GM23338 (cell line): ENCODE data around the gene GLCCI1. TPM values are rescaled to one million over a fixed set of nuclear protein-coding genes. Genes with fewer than 3 reads are reported as not detected.
A peak's percentile ranks its signal among the peaks of the same experiment; 100 is the strongest.

Experiments used
- ATAC-seq: fragments of 200-7000 bp; cut with Tn5 transposase; 3 replicates; pipeline ENCODE4 v1.9.1; 2020
- DNase-seq: peaks from one replicate; pipeline ENCODE4 v3.0.0-alpha.2; 2015; ENCODE audit warnings: low spot score
- H2AFZ ChIP-seq: fragments of 200-600 bp; sonication (generic); 2 replicates; pipeline ENCODE4 v1.8.0; 2016; ENCODE audit warnings: antibody characterized with exemption, mild to moderate bottlenecking, moderate library complexity
- H3F3A ChIP-seq: fragments of 200-600 bp; sonication (generic); replicated peaks from 2 replicates; pipeline ENCODE4 v1.8.0; 2017; ENCODE audit warnings: antibody characterized with exemption, mixed run types, low read depth
- H3K27ac ChIP-seq: fragments of 200-600 bp; sonication (generic); 2 replicates; pipeline ENCODE4 v1.6.1; 2016; ENCODE audit warnings: low read depth
- H3K27me3 ChIP-seq: fragments of 200-600 bp; sonication (generic); 2 replicates; pipeline ENCODE4 v1.8.0; 2016; ENCODE audit warnings: mild to moderate bottlenecking, mixed run types, moderate library complexity; ENCODE audit not compliant: insufficient read depth
- H3K36me3 ChIP-seq: fragments of 200-600 bp; sonication (generic); 2 replicates; pipeline ENCODE4 v1.8.0; 2016; ENCODE audit warnings: mild to moderate bottlenecking; ENCODE audit not compliant: insufficient read depth
- H3K4me1 ChIP-seq: fragments of 200-600 bp; sonication (generic); 2 replicates; pipeline ENCODE4 v1.8.0; 2016; ENCODE audit warnings: mild to moderate bottlenecking, moderate library complexity; ENCODE audit not compliant: insufficient read depth
- H3K4me2 ChIP-seq: fragments of 200-600 bp; sonication (generic); 2 replicates; pipeline ENCODE4 v1.7.1; 2017; ENCODE audit warnings: mixed run types
- H3K4me3 ChIP-seq: fragments of 200-600 bp; sonication (generic); 2 replicates; pipeline ENCODE4 v1.6.1; 2016; ENCODE audit warnings: mixed run types
- H3K79me2 ChIP-seq: fragments of 200-600 bp; sonication (generic); replicated peaks from 2 replicates; pipeline ENCODE4 v1.8.0; 2017; ENCODE audit warnings: mild to moderate bottlenecking; ENCODE audit not compliant: insufficient read depth
- H3K9me2 ChIP-seq: fragments of 200-600 bp; sonication (generic); 2 replicates; pipeline ENCODE4 v1.8.0; 2017; ENCODE audit not compliant: insufficient read depth
- H4K20me1 ChIP-seq: fragments of 200-600 bp; sonication (generic); replicated peaks from 2 replicates; pipeline ENCODE4 v1.8.0; 2017; ENCODE audit warnings: mild to moderate bottlenecking; ENCODE audit not compliant: insufficient read depth
- H3K27ac Mint-ChIP-seq: 2 replicates; pipeline ENCODE4 v1.8.0; 2020; ENCODE audit warnings: inconsistent platforms, mild to moderate bottlenecking, moderate library complexity, mixed read lengths
- H3K27me3 Mint-ChIP-seq: 3 replicates; pipeline ENCODE4 v1.8.0; 2022; ENCODE audit warnings: low read depth, mild to moderate bottlenecking, moderate library complexity, mixed read lengths, inconsistent platforms; ENCODE audit not compliant: insufficient read depth, poor library complexity
- H3K36me3 Mint-ChIP-seq: 3 replicates; pipeline ENCODE4 v1.8.0; 2021; ENCODE audit warnings: low read depth, mild to moderate bottlenecking, inconsistent platforms, moderate library complexity, mixed read lengths
- H3K4me1 Mint-ChIP-seq: 3 replicates; pipeline ENCODE4 v1.8.0; 2020; ENCODE audit warnings: mild to moderate bottlenecking, inconsistent platforms, mixed read lengths
- H3K4me3 Mint-ChIP-seq: 3 replicates; pipeline ENCODE4 v1.8.0; 2021; ENCODE audit warnings: moderate library complexity, mild to moderate bottlenecking, inconsistent platforms, mixed read lengths
- H3K9me3 Mint-ChIP-seq: 3 replicates; pipeline ENCODE4 v1.8.0; 2020; ENCODE audit warnings: moderate library complexity, mild to moderate bottlenecking, inconsistent platforms, mixed read lengths
- CREB1 ChIP-seq: fragments of 250-450 bp; sonication (Bioruptor Pico); IDR thresholded peaks from 2 replicates; pipeline ENCODE4 v1.5.0; 2020; ENCODE audit warnings: low read depth, mild to moderate bottlenecking, moderate library complexity
- CTCF ChIP-seq, 2 experiments: fragments of 200-600 bp in 1 of 2; sonication (generic) in 1 of 2; conservative IDR thresholded peaks; 2 replicates each; pipeline versions ENCODE4 v1.5.1 to v1.6.1; 2016 to 2017; ENCODE audit warnings: antibody characterized with exemption in 2 of 2, low read depth in 2 of 2, mild to moderate bottlenecking in 2 of 2, moderate library complexity in 1 of 2
- ETS1 ChIP-seq: IDR thresholded peaks from 2 replicates; pipeline ENCODE4 v1.6.1; 2016; ENCODE audit warnings: antibody characterized with exemption
- EZH2 ChIP-seq: fragments of 200-600 bp; sonication (generic); IDR thresholded peaks from one replicate; pipeline ENCODE4 v1.8.0; 2017; ENCODE audit warnings: antibody characterized with exemption, mild to moderate bottlenecking, low read depth; ENCODE audit not compliant: unreplicated experiment
- EZH2phosphoT487 ChIP-seq: fragments of 200-600 bp; sonication (generic); IDR thresholded peaks from one replicate; pipeline ENCODE4 v1.8.1; 2018; ENCODE audit warnings: antibody characterized with exemption; ENCODE audit not compliant: unreplicated experiment
- JUNB ChIP-seq: IDR thresholded peaks from one replicate; pipeline ENCODE4 v1.6.1; 2016; ENCODE audit warnings: antibody characterized with exemption; ENCODE audit not compliant: unreplicated experiment
- NANOG ChIP-seq: IDR thresholded peaks from 2 replicates; pipeline ENCODE4 v1.6.1; 2016; ENCODE audit warnings: antibody characterized with exemption, borderline replicate concordance
- POLR2AphosphoS5 ChIP-seq: IDR thresholded peaks from 2 replicates; pipeline ENCODE4 v1.6.1; 2016; ENCODE audit warnings: antibody characterized with exemption, low read depth
- REST ChIP-seq: IDR thresholded peaks from one replicate; pipeline ENCODE4 v1.6.1; 2018; ENCODE audit warnings: antibody characterized with exemption; ENCODE audit not compliant: unreplicated experiment
- STAT1 ChIP-seq: IDR thresholded peaks from one replicate; pipeline ENCODE4 v1.6.1; 2016; ENCODE audit warnings: antibody characterized with exemption; ENCODE audit not compliant: unreplicated experiment
- ZNF114 ChIP-seq: fragments of 250-450 bp; sonication (Bioruptor Pico); IDR thresholded peaks from 2 replicates; pipeline ENCODE4 v1.5.0; 2020; ENCODE audit warnings: mild to moderate bottlenecking, moderate library complexity
- ZNF331 ChIP-seq: fragments of 250-450 bp; sonication (Bioruptor Pico); IDR thresholded peaks from 2 replicates; pipeline ENCODE4 v1.5.0; 2020; ENCODE audit warnings: low read depth, mild to moderate bottlenecking, moderate library complexity
- ZNF462 ChIP-seq: fragments of 250-450 bp; sonication (Bioruptor Pico); IDR thresholded peaks from 2 replicates; pipeline ENCODE4 v1.5.0; 2020; ENCODE audit warnings: mild to moderate bottlenecking, moderate library complexity
- polyA plus RNA-seq: library from polyadenylated mRNA; unstranded; fragments of >200 nt; fragmentation: Nextera tagmentation; extraction: Ambion mirVana; gene quantifications from 2 replicates; pipeline ENCODE4 v1.2.1, GENCODE V29; 2016
- total RNA-seq: library from RNA; depleted of rRNA; stranded (reverse); fragments of >200 nt; shearing (Covaris generic); gene quantifications from 2 replicates; pipeline ENCODE4 v1.2.3, GENCODE V29; 2014

GLCCI1 gene
- total and polyA plus RNA-seq, 2 experiments from 2014 or later: 15.0 to 15.7 TPM

GRCh38 chr7:7967886-7968543, 581 bp upstream of the GLCCI1 start:
- no peaks in the 10 kb centered on the region; the same call in 1 of the 2 replicates for H4K20me1 ChIP-seq
- H3K79me2 ChIP-seq: peaks cover 31% of the 10 kb centered on the region
- ATAC-seq (no peak), DNase-seq (peak; percentile 20)
- no peaks in the 10 kb centered on the region for H3K9me2 ChIP-seq
- no peaks in the 10 kb centered on the region for H3K36me3 Mint-ChIP-seq
- H3K4me1 ChIP-seq: peaks cover 28% of the 10 kb centered on the region
- H3K4me2 ChIP-seq: peak overlapping the region; percentile 76
- H3F3A ChIP-seq: no peaks in the 10 kb centered on the region
- no peaks in the 10 kb centered on the region for H3K36me3 ChIP-seq
- H3K27ac ChIP-seq: no peak overlapping the region
- H2AFZ ChIP-seq: peak overlapping the region; percentile 9; the same call in 1 of the 2 replicates
- peaks cover 6% of the 10 kb centered on the region; the same call in 2 of the 3 replicates for H3K4me1 Mint-ChIP-seq
- no peaks in the 10 kb centered on the region; the same call in 2 of the 3 replicates for H3K9me3 Mint-ChIP-seq
- TF ChIP-seq STAT1 (no peak), ETS1 (no peak), ZNF114 (CRISPR knock-in tag) (no peak), CTCF (conservative IDR thresholded peaks at IDR 0.05; ENCODE audit: low read depth in 2 of 2) (no peak; a peak in 1 of 4 replicates), JUNB (no peak), EZH2phosphoT487 (no peak), CREB1 (CRISPR knock-in tag) (no peak), ZNF331 (CRISPR knock-in tag) (no peak), REST (no peak), NANOG (no peak), POLR2AphosphoS5 (no peak), ZNF462 (CRISPR knock-in tag) (no peak), EZH2 (no peak)
- H3K4me3 ChIP-seq: peak overlapping the region; percentile 68
- H3K4me3 Mint-ChIP-seq: peak overlapping the region; percentile 92
- 0 out of 2 replicates have a peak, but pooled peaks cover 4% of the 10 kb centered on the region for H3K27me3 ChIP-seq
- H3K27ac Mint-ChIP-seq: peak overlapping the region; percentile 88
- no peaks in the 10 kb centered on the region for H3K27me3 Mint-ChIP-seq
